ENCODE measurements around the gene PLEKHO2.

DNA sequence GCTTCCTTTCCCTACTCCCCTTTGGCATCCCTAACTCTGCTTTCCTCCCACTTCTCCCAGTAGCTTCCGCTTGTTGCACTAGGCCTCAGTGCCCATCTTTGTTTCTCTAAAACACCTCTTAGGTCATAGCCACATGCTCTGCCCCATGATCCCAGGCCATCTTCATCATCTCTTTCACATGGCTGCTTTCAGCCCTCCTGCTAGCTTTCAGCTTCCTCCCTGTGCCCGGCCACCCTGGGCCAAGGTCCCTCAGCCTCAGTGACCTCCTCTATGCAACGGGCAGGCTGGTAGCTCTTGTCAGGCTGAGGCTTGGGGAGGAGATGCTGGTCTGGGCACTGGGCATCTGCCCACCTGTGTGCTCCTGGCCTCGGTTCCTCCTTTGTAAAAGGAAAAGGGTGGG is 2.3 kb downstream of the PLEKHO2 start:
- TF ChIP-seq SUZ12 (IDR thresholded peaks at IDR 0.05; ENCODE audit: extremely low read depth, insufficient read depth, insufficient read length) (no peak), ZNF274 (IDR thresholded peaks at IDR 0.05; ENCODE audit: low read depth, low read length) (no peak)

Measured in NT2/D1 (cell line).